Hepatocyte (in vitro differentiated cells): ENCODE measurements around the gene WIPF3. TPM values are rescaled to one million over a fixed set of nuclear protein-coding genes. Genes with fewer than 3 reads are reported as not detected.

Experiments used
- DNase-seq: peaks from one replicate; pipeline ENCODE4 v3.0.0-alpha.2; 2016; ENCODE audit warnings: low spot score
- H2AFZ ChIP-seq: fragments of 200-600 bp; sonication (generic); 2 replicates; pipeline ENCODE4 v1.6.0; 2016; ENCODE audit warnings: antibody characterized with exemption, mild to moderate bottlenecking
- H3K27ac ChIP-seq: fragments of 200-600 bp; sonication (generic); 2 replicates; pipeline ENCODE4 v1.5.1; 2016; ENCODE audit warnings: mild to moderate bottlenecking
- H3K27me3 ChIP-seq: fragments of 200-600 bp; sonication (generic); 2 replicates; pipeline ENCODE4 v1.6.1; 2016
- H3K36me3 ChIP-seq: fragments of 200-600 bp; sonication (generic); replicated peaks from 2 replicates; pipeline ENCODE4 v1.5.1; 2016; ENCODE audit warnings: low read depth; ENCODE audit not compliant: insufficient read depth
- H3K4me1 ChIP-seq: fragments of 200-600 bp; sonication (generic); 2 replicates; pipeline ENCODE4 v1.5.1; 2016; ENCODE audit warnings: mild to moderate bottlenecking, moderate library complexity; ENCODE audit not compliant: insufficient read depth
- H3K4me2 ChIP-seq: fragments of 200-600 bp; sonication (generic); 2 replicates; pipeline ENCODE4 v1.6.0; 2016
- H3K4me3 ChIP-seq: fragments of 200-600 bp; sonication (generic); 2 replicates; pipeline ENCODE4 v1.5.1; 2016; ENCODE audit warnings: mild to moderate bottlenecking
- H3K79me2 ChIP-seq: fragments of 200-600 bp; sonication (generic); 2 replicates; pipeline ENCODE4 v1.6.0; 2017; ENCODE audit warnings: mild to moderate bottlenecking
- H3K9me2 ChIP-seq: fragments of 200-600 bp; sonication (generic); replicated peaks from 2 replicates; pipeline ENCODE4 v1.6.0; 2017; ENCODE audit warnings: mild to moderate bottlenecking; ENCODE audit not compliant: insufficient read depth
- H3K9me3 ChIP-seq: fragments of 200-600 bp; sonication (generic); 2 replicates; pipeline ENCODE4 v1.5.1; 2016; ENCODE audit warnings: low read depth, mild to moderate bottlenecking
- H4K20me1 ChIP-seq: fragments of 200-600 bp; sonication (generic); 2 replicates; pipeline ENCODE4 v1.6.0; 2016; ENCODE audit warnings: mild to moderate bottlenecking; ENCODE audit not compliant: insufficient read depth, poor library complexity, severe bottlenecking
- EZH2 ChIP-seq: fragments of 200-600 bp; sonication (generic); IDR thresholded peaks from 2 replicates; pipeline ENCODE4 v1.6.1; 2016; ENCODE audit warnings: antibody characterized with exemption, mild to moderate bottlenecking, borderline replicate concordance
- EZH2phosphoT487 ChIP-seq: fragments of 200-600 bp; sonication (generic); IDR thresholded peaks from one replicate; pipeline ENCODE4 v1.6.1; 2018; ENCODE audit warnings: antibody characterized with exemption, mild to moderate bottlenecking, low read depth, moderate library complexity; ENCODE audit not compliant: unreplicated experiment, severe bottlenecking
- WGBS: methylation state at CpG from one replicate; pipeline ENCODE4 v1.1.6; 2016; ENCODE audit warnings: low lambda C conversion rate; ENCODE audit errors: missing lambda C conversion rate; 5-methylcytosine and 5-hydroxymethylcytosine counted together
- polyA plus RNA-seq: library from polyadenylated mRNA; unstranded; fragments of >200 nt; fragmentation: Nextera tagmentation; extraction: Ambion mirVana; gene quantifications from 2 replicates; pipeline ENCODE4 v1.2.1, GENCODE V29; 2016
- total RNA-seq: library from RNA; depleted of rRNA; stranded (reverse); fragments of >200 nt; gene quantifications from 2 replicates; pipeline ENCODE4 v1.2.3, GENCODE V29; 2014
- TF ChIP-seq, protein P1 (sequence below): fragments of 200-600 bp; sonication (generic); IDR thresholded peaks from 2 replicates; pipeline ENCODE4 v1.5.1; 2016; ENCODE audit warnings: antibody characterized with exemption, mild to moderate bottlenecking; ENCODE audit not compliant: poor library complexity

Gene WIPF3
- total and polyA plus RNA-seq, 2 experiments from 2014 or later, result 0.98 to 2.4 TPM

DNA sequence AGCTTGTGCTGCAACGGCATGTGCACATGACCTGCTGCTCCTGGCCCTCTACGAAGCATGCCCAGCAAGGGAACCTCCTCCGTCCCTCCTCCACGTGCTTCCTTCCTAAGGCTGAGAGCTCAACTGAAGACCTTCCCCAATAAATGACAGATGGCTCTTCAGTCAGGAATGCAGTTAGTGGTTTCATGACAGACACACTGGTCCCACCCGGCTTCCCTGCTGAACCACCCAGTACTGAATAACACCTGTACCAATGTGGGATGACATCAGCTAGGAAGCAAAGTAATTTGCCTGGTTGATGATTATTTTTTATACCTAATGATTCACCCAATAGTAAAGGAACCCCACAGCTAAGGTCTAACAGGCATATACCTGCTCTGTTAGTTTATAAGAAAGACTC is 114.2 kb downstream of the WIPF3 start:
- H3K27me3 ChIP-seq, result no peaks in the 10 kb centered on the region
- H3K9me3 ChIP-seq, result no peaks in the 10 kb centered on the region
- no peaks in the 10 kb centered on the region for H3K4me1 ChIP-seq
- TF ChIP-seq EZH2, result no peak
- TF ChIP-seq, protein P1, sequence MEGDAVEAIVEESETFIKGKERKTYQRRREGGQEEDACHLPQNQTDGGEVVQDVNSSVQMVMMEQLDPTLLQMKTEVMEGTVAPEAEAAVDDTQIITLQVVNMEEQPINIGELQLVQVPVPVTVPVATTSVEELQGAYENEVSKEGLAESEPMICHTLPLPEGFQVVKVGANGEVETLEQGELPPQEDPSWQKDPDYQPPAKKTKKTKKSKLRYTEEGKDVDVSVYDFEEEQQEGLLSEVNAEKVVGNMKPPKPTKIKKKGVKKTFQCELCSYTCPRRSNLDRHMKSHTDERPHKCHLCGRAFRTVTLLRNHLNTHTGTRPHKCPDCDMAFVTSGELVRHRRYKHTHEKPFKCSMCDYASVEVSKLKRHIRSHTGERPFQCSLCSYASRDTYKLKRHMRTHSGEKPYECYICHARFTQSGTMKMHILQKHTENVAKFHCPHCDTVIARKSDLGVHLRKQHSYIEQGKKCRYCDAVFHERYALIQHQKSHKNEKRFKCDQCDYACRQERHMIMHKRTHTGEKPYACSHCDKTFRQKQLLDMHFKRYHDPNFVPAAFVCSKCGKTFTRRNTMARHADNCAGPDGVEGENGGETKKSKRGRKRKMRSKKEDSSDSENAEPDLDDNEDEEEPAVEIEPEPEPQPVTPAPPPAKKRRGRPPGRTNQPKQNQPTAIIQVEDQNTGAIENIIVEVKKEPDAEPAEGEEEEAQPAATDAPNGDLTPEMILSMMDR, result no peak
- TF ChIP-seq EZH2phosphoT487, result no peak
- H3K79me2 ChIP-seq, result no peaks in the 10 kb centered on the region
- no peak for DNase-seq
- no peaks in the 10 kb centered on the region for H3K36me3 ChIP-seq
- H3K4me2 ChIP-seq, result no peak overlapping the region
- peaks cover 3% of the 10 kb centered on the region for H4K20me1 ChIP-seq
- H2AFZ ChIP-seq, result no peak overlapping the region
- no peaks in the 10 kb centered on the region for H3K9me2 ChIP-seq
- no peak overlapping the region for H3K27ac ChIP-seq
- no peak overlapping the region for H3K4me3 ChIP-seq
- WGBS, result 67% methylated on average over 5 of the region's 5 CpGs

DNA sequence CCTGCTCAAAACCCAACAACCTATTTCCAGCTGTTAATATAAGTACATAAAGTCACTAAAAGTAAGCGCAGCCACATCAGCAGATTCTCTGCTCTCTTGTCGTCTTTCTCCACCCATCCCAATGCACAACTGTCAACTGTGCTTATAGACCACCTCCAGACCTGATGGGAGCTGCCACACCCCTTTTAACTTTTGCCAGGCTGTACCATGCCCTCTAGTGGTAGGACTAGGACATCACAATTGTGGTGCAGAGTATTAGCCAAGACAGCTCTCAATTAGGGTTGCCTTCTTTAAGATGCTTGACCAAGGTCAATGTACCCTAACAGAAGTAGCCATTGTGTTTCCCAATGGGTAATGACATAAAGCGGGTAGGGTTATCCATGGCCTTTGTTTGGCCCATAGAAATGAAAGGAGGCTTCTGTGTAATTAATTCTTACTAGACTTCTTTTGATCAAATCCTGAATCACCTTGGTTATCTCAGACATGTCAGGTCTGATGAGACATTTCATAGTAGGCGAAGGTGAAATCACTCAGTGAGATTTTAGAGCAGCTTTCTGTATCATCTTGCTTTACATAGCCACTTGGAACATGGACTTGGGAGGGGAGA is 115.2 kb downstream of the WIPF3 start:
- no peak overlapping the region for H3K27ac ChIP-seq
- no peak overlapping the region for H3K4me2 ChIP-seq
- 50% methylated on average over 4 of the region's 4 CpGs for WGBS
- no peaks in the 10 kb centered on the region for H3K27me3 ChIP-seq
- no peaks in the 10 kb centered on the region for H3K9me3 ChIP-seq
- H3K4me3 ChIP-seq, result no peak overlapping the region
- no peaks in the 10 kb centered on the region for H3K4me1 ChIP-seq
- peaks cover 3% of the 10 kb centered on the region for H4K20me1 ChIP-seq
- TF ChIP-seq, protein P1, result peak; percentile 87
- no peak for TF ChIP-seq EZH2
- no peaks in the 10 kb centered on the region for H3K9me2 ChIP-seq
- no peak overlapping the region for H2AFZ ChIP-seq
- H3K79me2 ChIP-seq, result no peaks in the 10 kb centered on the region
- no peaks in the 10 kb centered on the region for H3K36me3 ChIP-seq
- DNase-seq, result peak; percentile 68

- Histone ChIP-seq H3K9me3 (no peaks in the 10 kb centered on the region), H2AFZ (no peak overlapping the region), H3K27me3 (no peaks in the 10 kb centered on the region), H3K4me3 (no peak overlapping the region), H3K4me1 (no peaks in the 10 kb centered on the region), H3K27ac (no peak overlapping the region), H3K4me2 (no peak overlapping the region), H4K20me1 (peaks cover 3% of the 10 kb centered on the region), H3K9me2 (no peaks in the 10 kb centered on the region), H3K36me3 (no peaks in the 10 kb centered on the region), H3K79me2 (no peaks in the 10 kb centered on the region)
- no peak for DNase-seq
- WGBS, result 66% methylated on average over 7 of the region's 7 CpGs
- TF ChIP-seq EZH2, result no peak
- TF ChIP-seq, protein P1, result no peak
- TF ChIP-seq EZH2phosphoT487, result no peak
Measured at GRCh38 chr7:29922921-29923700, 116.8 kb downstream of the WIPF3 start.
